ENCODE results near the gene INTS12. TPM values are rescaled to one million over a fixed set of nuclear protein-coding genes. Genes with fewer than 3 reads are reported as not detected.

INTS12 gene
- total RNA-seq = 10 to 100 TPM; 16.4 to 32.4 (median 22.0) TPM

DNA sequence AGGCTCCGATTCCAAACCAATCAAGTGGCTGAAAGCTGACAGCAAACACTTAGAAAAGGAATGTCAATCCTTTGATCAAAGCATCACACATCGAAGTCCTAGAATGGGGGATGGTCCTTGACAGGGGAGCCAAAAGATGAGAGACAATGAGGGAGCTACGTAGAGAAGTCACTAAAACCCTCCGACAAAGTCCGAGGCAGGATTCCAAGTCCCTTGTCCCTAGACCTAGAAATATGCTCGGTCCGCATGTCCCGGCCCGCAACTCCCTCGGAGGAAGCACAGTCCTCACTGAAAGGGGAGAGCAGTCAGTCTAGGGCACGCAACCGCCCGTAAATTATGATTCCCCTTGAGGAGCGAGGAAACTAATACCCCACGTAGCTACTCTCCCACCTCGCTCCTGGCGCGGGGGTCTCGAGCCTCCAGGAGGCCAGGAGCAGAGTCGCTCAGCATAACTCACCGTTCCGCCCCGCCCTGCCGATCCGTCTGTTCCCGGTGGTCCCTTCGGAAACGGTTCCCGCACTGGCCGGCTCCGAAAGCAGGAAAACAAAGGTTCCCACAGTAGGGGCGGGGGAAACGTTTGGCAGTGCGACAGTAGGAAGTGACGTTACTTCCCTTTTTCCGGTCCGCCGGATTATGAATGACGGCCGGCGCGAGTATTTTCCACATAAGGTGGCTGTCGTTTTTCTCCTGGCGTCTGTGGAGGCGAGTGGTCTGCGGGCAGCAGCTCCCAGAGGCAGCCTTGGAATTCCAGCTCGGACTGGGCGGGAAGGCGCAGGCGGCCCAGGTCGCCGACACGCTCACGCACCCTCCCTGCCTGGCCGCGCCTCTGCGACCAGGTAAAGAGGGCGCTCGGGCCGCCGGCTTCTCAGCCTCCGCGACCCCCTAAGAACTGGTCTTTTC is at the start of gene INTS12, which contains the start of gene GSTCD:
Gene INTS12 (minus strand): TSS at position 509 of the 900 bp plus-strand sequence. CDS start 8,684 bp downstream, outside the sequence.
Gene GSTCD (plus strand): TSS at position 604 of the 900 bp plus-strand sequence. CDS start 8,830 bp downstream, outside the sequence.
- TF ChIP-seq CTCF (IDR thresholded peaks at IDR 0.05; ENCODE audit: low read depth) = no peak

- no peak for TF ChIP-seq CTCF (IDR thresholded peaks at IDR 0.05; ENCODE audit: low read depth)
Observed at GRCh38 chr4:105755375-105755774, 46.9 kb upstream of the INTS12 start.

- TF ChIP-seq CTCF (IDR thresholded peaks at IDR 0.05; ENCODE audit: low read depth) = no peak
Observed at GRCh38 chr4:105753361-105753760, 44.9 kb upstream of the INTS12 start.

DNA sequence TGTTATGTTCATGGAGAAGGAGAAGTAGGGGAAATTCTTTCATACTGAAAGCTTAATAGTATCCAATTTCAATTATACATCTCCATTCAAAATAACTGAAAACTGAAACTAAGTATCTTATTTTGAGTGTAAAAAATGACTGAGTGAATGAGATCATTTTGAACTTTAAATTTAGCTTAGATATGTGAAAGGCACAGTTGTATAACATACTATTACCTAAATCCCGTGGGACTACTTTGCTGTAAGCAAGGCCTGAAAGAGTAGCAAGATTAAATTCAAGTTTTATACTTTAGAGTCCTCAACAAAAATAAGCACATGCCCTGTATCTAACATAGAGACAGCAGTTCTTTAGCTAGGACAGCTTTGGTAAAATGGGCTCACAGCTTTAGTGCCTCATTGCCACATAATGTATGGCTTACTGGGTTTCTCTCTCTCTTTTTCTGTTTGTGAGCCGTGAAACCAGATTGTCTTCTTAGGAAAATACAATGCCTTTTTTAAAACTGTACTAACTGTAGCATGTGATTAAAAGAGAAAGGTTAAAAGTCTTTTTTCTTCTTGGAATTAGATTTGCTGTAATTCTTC is 43.3 kb upstream of the INTS12 start:
- no peak for TF ChIP-seq CTCF (IDR thresholded peaks at IDR 0.05; ENCODE audit: low read depth)

DNA sequence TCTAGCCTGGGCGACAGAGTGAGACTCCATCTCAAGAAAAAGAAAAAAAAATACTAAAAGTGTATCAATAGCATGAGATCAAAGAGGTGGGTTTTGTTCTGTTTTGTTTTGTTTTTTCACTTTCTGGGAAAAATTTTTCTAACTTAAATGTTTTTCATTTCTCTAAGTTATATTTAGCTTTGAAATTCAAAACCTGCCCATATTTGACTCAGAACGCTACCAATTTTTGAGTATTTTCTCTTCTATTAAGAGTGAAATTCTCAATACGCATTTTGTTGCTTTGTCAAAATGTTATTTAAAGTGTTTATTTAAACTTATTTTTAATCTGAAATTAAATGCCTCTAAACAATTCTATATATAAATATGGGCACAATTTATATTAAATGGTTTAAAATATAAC is 39.7 kb upstream of the INTS12 start:
- TF ChIP-seq CTCF (IDR thresholded peaks at IDR 0.05; ENCODE audit: low read depth) = no peak

- no peak for TF ChIP-seq CTCF (IDR thresholded peaks at IDR 0.05; ENCODE audit: low read depth)
Observed at GRCh38 chr4:105741548-105741947, 33.1 kb upstream of the INTS12 start.

DNA sequence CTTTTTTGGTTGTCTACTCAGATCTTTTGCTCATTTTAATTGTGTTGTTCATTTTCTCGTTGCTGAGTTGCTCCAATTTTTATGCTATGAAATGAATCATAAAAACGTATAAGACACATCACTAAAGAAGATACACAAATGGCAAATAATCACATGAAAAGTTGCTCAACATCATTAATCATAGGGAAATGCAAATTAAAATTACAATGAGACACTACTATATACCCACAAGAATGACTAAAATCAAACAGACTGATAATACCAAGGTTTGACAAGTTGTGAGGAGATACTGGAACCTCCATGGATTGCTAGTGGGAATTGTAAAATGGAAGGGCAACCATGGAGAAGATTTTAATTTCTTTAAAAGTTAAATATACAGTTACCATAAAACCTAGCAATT is 17.1 kb upstream of the INTS12 start:
- no peak for TF ChIP-seq CTCF (IDR thresholded peaks at IDR 0.05; ENCODE audit: low read depth)
